NB4 (cell line): Measurements from ENCODE around the gene DNAJC8.

ENCODE experiments used
- DNase-seq: peaks from one replicate; pipeline ENCODE4 v3.0.0; 2010; ENCODE audit warnings: low read depth
- H3K4me3 ChIP-seq: one replicate; pipeline ENCODE4 v1.5.1; 2011; ENCODE audit warnings: mild to moderate bottlenecking, low read depth, low read length, moderate library complexity
- MYC ChIP-seq: IDR thresholded peaks from 2 replicates; pipeline ENCODE4 v1.6.1; 2011; ENCODE audit warnings: low read depth, low read length
- POLR2A ChIP-seq: IDR thresholded peaks from 2 replicates; pipeline ENCODE4 v1.6.1; 2011; ENCODE audit warnings: mild to moderate bottlenecking; ENCODE audit not compliant: insufficient read length; ENCODE audit errors: extremely low read depth
- TF ChIP-seq, protein P1 (sequence below): IDR thresholded peaks from one replicate; pipeline ENCODE4 v1.5.1; 2012; ENCODE audit warnings: low read depth, low read length
- TF ChIP-seq, protein P2 (sequence below): IDR thresholded peaks from 2 replicates; pipeline ENCODE4 v1.6.1; 2011; ENCODE audit warnings: low read depth, low read length

Gene DNAJC8

DNA sequence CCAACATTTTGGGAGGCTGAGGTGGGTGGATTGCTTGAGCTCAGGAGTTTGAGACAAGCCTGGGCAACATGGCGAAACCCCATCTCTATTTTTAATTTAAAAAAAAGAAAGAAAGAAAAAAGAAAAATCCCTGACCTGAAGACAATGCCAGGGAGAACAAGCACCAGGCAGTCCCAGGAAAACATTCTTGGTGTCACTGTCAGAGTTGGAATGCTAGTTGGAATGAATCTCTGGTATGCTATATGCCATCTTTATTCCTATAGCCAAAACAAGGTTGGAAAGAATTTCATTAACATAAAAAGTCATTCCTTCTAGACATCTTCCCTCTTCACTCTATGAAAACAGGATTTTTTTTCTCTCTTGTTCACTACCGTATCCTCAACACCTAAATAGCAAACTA, 2.8 kb downstream of the DNAJC8 start:
- no peak overlapping the region for H3K4me3 ChIP-seq
- no peak for DNase-seq
- TF ChIP-seq MYC (no peak), POLR2A (no peak)
- TF ChIP-seq, protein P1, sequence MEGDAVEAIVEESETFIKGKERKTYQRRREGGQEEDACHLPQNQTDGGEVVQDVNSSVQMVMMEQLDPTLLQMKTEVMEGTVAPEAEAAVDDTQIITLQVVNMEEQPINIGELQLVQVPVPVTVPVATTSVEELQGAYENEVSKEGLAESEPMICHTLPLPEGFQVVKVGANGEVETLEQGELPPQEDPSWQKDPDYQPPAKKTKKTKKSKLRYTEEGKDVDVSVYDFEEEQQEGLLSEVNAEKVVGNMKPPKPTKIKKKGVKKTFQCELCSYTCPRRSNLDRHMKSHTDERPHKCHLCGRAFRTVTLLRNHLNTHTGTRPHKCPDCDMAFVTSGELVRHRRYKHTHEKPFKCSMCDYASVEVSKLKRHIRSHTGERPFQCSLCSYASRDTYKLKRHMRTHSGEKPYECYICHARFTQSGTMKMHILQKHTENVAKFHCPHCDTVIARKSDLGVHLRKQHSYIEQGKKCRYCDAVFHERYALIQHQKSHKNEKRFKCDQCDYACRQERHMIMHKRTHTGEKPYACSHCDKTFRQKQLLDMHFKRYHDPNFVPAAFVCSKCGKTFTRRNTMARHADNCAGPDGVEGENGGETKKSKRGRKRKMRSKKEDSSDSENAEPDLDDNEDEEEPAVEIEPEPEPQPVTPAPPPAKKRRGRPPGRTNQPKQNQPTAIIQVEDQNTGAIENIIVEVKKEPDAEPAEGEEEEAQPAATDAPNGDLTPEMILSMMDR, result no peak
- TF ChIP-seq, protein P2, sequence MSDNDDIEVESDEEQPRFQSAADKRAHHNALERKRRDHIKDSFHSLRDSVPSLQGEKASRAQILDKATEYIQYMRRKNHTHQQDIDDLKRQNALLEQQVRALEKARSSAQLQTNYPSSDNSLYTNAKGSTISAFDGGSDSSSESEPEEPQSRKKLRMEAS, result no peak

DNA sequence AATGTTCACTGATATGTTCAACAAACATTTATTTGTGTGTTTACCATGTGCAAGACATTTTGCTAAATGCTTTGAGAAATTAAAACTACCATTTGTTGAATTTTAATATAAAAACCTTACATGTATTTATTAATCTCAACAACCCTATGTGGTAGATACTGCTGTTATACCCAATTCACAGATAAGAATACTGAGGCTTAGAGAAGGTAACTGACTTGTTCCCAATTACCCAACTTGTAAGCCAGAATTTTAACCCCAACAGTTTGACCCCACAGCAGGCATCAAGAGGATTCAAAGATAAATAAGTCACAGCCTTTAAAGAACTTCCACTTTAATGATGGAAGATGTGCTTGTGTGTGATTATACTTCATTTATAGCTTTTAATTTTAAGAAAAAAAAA, 3.7 kb downstream of the DNAJC8 start:
- no peak overlapping the region for H3K4me3 ChIP-seq
- TF ChIP-seq, protein P1, result no peak
- TF ChIP-seq, protein P2, result no peak
- TF ChIP-seq POLR2A (no peak), MYC (no peak)
- DNase-seq, result no peak

DNA sequence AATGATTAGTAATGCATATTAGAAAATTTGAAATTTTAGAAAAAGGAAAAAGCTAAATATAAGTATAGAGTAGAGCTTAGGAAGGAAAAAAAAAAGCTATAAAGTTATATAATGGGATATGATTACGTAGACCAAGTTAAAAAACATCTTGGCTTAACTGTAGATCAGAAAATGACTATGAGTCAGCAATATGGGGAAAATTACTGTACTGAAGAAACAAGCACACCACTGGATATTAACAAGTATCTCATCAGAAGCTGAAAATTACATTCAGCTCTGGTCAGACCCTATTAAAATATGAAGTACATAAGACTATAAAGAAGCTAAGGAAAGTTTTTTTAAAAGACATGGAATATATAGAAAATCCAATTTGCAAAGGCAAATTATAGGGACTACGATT, 19.5 kb downstream of the DNAJC8 start:
- no peak overlapping the region for H3K4me3 ChIP-seq
- TF ChIP-seq, protein P1, result no peak
- no peak for TF ChIP-seq MYC
- TF ChIP-seq, protein P2, result no peak
- TF ChIP-seq POLR2A, result no peak
- no peak for DNase-seq

DNA sequence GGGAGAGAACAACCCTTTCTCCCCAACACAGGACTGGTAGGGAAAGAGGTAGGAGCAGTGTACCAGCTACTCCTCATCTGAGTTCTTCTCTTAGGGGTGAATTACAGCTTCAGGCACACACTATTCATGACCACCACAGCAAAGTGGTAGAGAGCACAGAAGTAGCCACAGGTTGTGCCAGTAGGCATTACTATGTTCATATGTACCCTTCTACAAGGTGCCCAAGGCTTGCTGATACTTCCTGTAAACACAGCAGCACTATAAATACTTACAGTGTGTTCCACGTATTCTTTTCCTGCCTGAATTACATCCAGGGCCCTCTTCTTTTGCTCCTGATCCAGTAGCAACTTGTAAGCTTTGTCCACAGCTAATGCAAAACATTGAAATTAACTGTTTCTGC, 23.1 kb downstream of the DNAJC8 start:
- TF ChIP-seq, protein P2, result no peak
- no peak for TF ChIP-seq POLR2A
- no peak for TF ChIP-seq MYC
- TF ChIP-seq, protein P1, result no peak
- no peak overlapping the region for H3K4me3 ChIP-seq
- DNase-seq, result no peak

DNA sequence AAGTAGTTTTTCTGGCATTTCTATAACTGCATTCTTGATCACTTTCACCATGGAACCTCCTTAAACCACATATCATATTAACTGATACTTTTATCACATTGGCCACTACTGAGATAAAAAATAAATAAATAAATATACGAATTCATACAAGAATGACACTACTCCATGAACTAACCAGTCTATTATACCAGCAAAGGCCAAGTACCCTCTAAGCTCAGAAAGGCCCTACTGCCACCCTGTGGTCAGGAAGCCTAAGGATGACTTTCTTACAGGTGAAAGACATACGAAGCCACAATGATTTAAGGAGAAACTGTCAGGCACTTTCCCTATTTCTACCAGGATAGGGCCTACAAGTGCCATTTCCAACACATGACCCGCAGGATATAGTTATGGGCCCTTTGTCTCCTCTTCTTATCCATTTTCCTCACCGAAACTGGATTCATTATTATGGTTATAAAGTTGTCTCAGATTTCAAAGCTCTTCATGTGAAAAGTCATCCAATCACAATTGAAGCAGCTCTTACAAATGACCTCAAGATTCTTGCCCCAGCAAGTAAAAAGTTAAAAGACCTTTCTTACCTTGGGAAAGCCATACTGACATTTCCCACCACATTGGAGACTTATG, 23.9 kb downstream of the DNAJC8 start:
- no peak overlapping the region for H3K4me3 ChIP-seq
- no peak for TF ChIP-seq MYC
- TF ChIP-seq, protein P1, result peak; percentile 72
- TF ChIP-seq, protein P2, result no peak
- DNase-seq, result peak; percentile 76
